HG02970 (cell line): ENCODE data around the gene PATL1.
"Not testable (repeated sequence)": the region's sequence is repeated elsewhere in the genome, so short reads cannot be mapped to it uniquely, and the experiment has no call there.

ENCODE experiments used
- ATAC-seq: cut with Tn5 transposase; IDR thresholded peaks from one replicate; pipeline ENCODE4 v1.9.1; 2021; ENCODE audit warnings: mild to moderate bottlenecking, moderate library complexity, moderate number of reproducible peaks; ENCODE audit not compliant: unreplicated experiment, low FRiP score

Gene PATL1

GRCh38 chr11:59674291-59674690, 5.5 kb upstream of the PATL1 start:
- ATAC-seq, result no peak

- no peak for ATAC-seq
Measured at GRCh38 chr11:59673291-59673690, 4.5 kb upstream of the PATL1 start.

- no peak for ATAC-seq
Measured at GRCh38 chr11:59671471-59671870, 2.6 kb upstream of the PATL1 start.

- ATAC-seq, result no peak
Measured at GRCh38 chr11:59669611-59670009, 773 bp upstream of the PATL1 start.

- peak; percentile 37 for ATAC-seq
Measured at GRCh38 chr11:59668188-59668949, 468 bp downstream of the PATL1 start.

- ATAC-seq, result no peak
Measured at GRCh38 chr11:59667812-59668187, 1.0 kb downstream of the PATL1 start.

- ATAC-seq, result no peak
Measured at GRCh38 chr11:59666969-59667368, 1.9 kb downstream of the PATL1 start.

GRCh38 chr11:59660621-59661020, 8.2 kb downstream of the PATL1 start:
- ATAC-seq, result no peak

GRCh38 chr11:59659981-59660380, 8.9 kb downstream of the PATL1 start:
- ATAC-seq, result no peak

GRCh38 chr11:59658036-59658435, 10.8 kb downstream of the PATL1 start:
- no peak for ATAC-seq

- no peak for ATAC-seq
Measured at GRCh38 chr11:59654893-59655292, 13.9 kb downstream of the PATL1 start.

GRCh38 chr11:59647245-59647980, 21.4 kb downstream of the PATL1 start:
- ATAC-seq, result no peak

- no peak for ATAC-seq
Measured at GRCh38 chr11:59644528-59644927, 24.3 kb downstream of the PATL1 start.

GRCh38 chr11:59643390-59643789, 25.4 kb downstream of the PATL1 start:
- ATAC-seq, result no peak

- ATAC-seq, result no peak
Measured at GRCh38 chr11:59641156-59641555, 27.7 kb downstream of the PATL1 start.

GRCh38 chr11:59630493-59630892, 38.3 kb downstream of the PATL1 start:
- no peak for ATAC-seq

- ATAC-seq, result no peak
Measured at GRCh38 chr11:59629996-59630395, 38.8 kb downstream of the PATL1 start.

- not testable (repeated sequence) for ATAC-seq
Measured at GRCh38 chr11:59626969-59627368, 41.9 kb downstream of the PATL1 start.

GRCh38 chr11:59625703-59626102, 43.1 kb downstream of the PATL1 start:
- no peak for ATAC-seq

GRCh38 chr11:59617876-59618275, 51.0 kb downstream of the PATL1 start:
- no peak for ATAC-seq

- ATAC-seq, result no peak
Measured at GRCh38 chr11:59616396-59616982, 52.3 kb downstream of the PATL1 start.
